Activated T-cell treated with anti-CD3 and anti-CD28 coated beads, Interleukin-2, amount 50 U/mL, for 4 hours (primary cell): ENCODE results near the gene PPP2R5E. TPM values are rescaled to one million over a fixed set of nuclear protein-coding genes. Genes with fewer than 3 reads are reported as not detected.

ENCODE experiments used
- ATAC-seq, 2 donors: fragments of 200-7000 bp; cut with Tn5 transposase; one replicate each; pipeline ENCODE4 v1.10.0; 2021
- DNase-seq: peaks from one replicate; pipeline ENCODE4 v3.0.0-alpha.2; 2020
- H3K27me3 Mint-ChIP-seq: one replicate; pipeline ENCODE4 v1.8.0; 2021; ENCODE audit warnings: low read depth, mixed read lengths
- H3K36me3 Mint-ChIP-seq: one replicate; pipeline ENCODE4 v1.8.0; 2022; ENCODE audit warnings: mixed read lengths; ENCODE audit not compliant: insufficient read depth
- H3K4me1 Mint-ChIP-seq: one replicate; pipeline ENCODE4 v1.8.0; 2021; ENCODE audit warnings: low read depth, mixed read lengths
- H3K4me3 Mint-ChIP-seq: one replicate; pipeline ENCODE4 v1.8.0; 2021; ENCODE audit warnings: mild to moderate bottlenecking, moderate library complexity, mixed read lengths
- H3K9me3 Mint-ChIP-seq: one replicate; pipeline ENCODE4 v1.8.0; 2021; ENCODE audit warnings: mixed read lengths
- total RNA-seq, 3 donors: library from RNA; stranded (reverse); gene quantifications; one replicate each; pipeline ENCODE4 v1.2.1, GENCODE V29; 2021

The PPP2R5E gene
- total RNA-seq, 3 donors from 2014 or later, result 49.3 to 51.1 (median 49.6) TPM

DNA sequence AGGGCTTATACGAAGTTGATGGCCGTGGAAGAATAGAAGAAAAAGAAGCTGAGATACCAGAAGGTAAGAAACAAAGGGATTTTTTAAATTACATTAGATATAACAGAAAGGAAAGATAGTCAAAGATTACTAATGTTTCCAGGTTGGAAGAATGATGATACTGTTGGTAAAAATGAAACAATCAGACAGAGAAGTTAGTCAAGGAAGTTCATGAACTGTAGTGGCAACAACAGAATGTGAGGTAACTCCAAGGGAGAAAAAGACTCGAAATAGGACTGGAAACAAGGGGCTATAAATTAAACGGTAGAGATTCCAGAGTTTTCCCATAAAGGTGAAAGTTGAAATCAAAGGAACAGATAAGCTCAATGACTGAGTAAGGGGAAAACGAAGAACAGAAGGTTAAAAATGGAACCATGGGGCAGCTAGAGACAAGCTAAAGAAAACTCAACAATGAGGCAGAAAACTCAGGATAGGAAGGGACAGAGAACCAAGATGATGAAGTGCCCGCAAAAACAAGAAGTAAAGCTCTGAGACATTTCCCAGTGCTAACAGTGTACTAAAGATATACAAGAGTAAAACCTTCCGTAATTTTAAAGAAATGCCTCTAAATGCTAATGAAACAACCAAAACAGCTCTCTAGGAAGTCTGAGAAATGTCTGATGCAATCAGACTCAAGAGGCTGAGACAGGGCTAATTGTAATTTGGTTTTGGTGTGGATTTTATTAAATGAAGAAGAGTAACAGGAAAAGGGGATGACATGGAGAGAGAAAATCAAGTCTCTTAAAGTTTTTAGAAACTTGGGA, 70.0 kb downstream of the PPP2R5E start:
- no peak overlapping the region for H3K4me3 Mint-ChIP-seq
- H3K27me3 Mint-ChIP-seq, result no peaks in the 10 kb centered on the region
- no peaks in the 10 kb centered on the region for H3K36me3 Mint-ChIP-seq
- no peaks in the 10 kb centered on the region for H3K9me3 Mint-ChIP-seq
- no peak for ATAC-seq
- no peak for DNase-seq
- H3K4me1 Mint-ChIP-seq, result peaks cover 64% of the 10 kb centered on the region

GRCh38 chr14:63470962-63471793, 72.0 kb downstream of the PPP2R5E start:
- Mint-ChIP-seq H3K4me3 (peak overlapping the region; percentile 20), H3K9me3 (no peaks in the 10 kb centered on the region), H3K27me3 (no peaks in the 10 kb centered on the region), H3K36me3 (peaks cover 2% of the 10 kb centered on the region), H3K4me1 (peaks cover 58% of the 10 kb centered on the region)
- DNase-seq (no peak), ATAC-seq (peak; percentile 82 to 90)

DNA sequence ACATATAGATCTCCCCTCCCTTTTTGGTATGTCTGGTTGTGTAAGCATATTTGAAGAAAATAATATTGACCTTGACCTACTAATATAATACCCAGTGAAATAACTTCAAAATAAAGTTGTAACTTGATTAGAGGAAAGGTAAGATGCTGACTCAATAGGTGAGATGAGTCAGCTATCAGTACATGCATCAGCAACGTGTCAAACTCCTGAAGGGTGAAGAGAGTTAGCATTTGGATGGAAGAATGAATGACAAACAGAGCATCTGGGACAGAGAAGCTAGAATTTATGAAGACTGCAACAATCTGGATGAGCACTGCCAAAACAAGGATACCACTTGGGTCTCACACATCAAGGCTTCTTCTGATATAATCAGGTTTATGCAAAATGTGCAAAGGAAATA, 74.9 kb downstream of the PPP2R5E start:
- peaks cover 47% of the 10 kb centered on the region for H3K4me1 Mint-ChIP-seq
- DNase-seq, result no peak
- no peak overlapping the region for H3K4me3 Mint-ChIP-seq
- H3K9me3 Mint-ChIP-seq, result no peaks in the 10 kb centered on the region
- H3K27me3 Mint-ChIP-seq, result no peaks in the 10 kb centered on the region
- peaks cover 7% of the 10 kb centered on the region for H3K36me3 Mint-ChIP-seq
- peak; percentile 62 to 76 for ATAC-seq

- H3K4me1 Mint-ChIP-seq, result peaks cover 47% of the 10 kb centered on the region
- DNase-seq (no peak), ATAC-seq (no peak)
- H3K36me3 Mint-ChIP-seq, result peaks cover 7% of the 10 kb centered on the region
- no peaks in the 10 kb centered on the region for H3K27me3 Mint-ChIP-seq
- H3K9me3 Mint-ChIP-seq, result no peaks in the 10 kb centered on the region
- H3K4me3 Mint-ChIP-seq, result no peak overlapping the region
These were observed 75.6 kb downstream of the PPP2R5E start for GRCh38 chr14:63467440-63468072.

GRCh38 chr14:63465347-63465746, 77.8 kb downstream of the PPP2R5E start:
- Mint-ChIP-seq H3K27me3 (no peaks in the 10 kb centered on the region), H3K9me3 (no peaks in the 10 kb centered on the region), H3K36me3 (peaks cover 13% of the 10 kb centered on the region), H3K4me1 (peaks cover 36% of the 10 kb centered on the region), H3K4me3 (no peak overlapping the region)
- DNase-seq (no peak), ATAC-seq (no peak)

GRCh38 chr14:63460680-63461369, 82.4 kb downstream of the PPP2R5E start:
- Mint-ChIP-seq H3K9me3 (no peaks in the 10 kb centered on the region), H3K36me3 (peaks cover 14% of the 10 kb centered on the region), H3K27me3 (no peaks in the 10 kb centered on the region), H3K4me1 (peaks cover 18% of the 10 kb centered on the region), H3K4me3 (no peak overlapping the region)
- no peak for ATAC-seq
- DNase-seq, result no peak

DNA sequence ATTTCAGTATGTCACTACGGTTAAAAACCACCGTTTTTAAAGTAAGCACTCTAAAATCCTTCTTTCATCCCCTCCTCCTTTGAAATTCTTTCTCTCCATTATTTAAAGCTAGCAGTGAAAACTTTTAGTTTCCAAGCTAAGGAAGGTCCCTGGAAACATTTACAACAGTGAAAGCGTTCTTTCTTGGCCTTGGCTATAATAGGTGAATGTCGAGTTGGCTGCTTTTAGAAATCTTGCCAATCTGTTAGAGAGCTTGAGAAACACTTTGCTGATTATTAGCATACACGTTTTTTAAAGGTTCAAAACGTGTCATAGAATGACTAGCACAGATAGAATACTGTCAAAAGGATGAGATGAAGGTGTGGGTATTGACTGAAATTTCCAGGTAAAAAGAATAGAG, 83.4 kb downstream of the PPP2R5E start:
- peaks cover 24% of the 10 kb centered on the region for H3K4me1 Mint-ChIP-seq
- no peak overlapping the region for H3K4me3 Mint-ChIP-seq
- no peak for DNase-seq
- no peaks in the 10 kb centered on the region for H3K27me3 Mint-ChIP-seq
- ATAC-seq, result no peak
- H3K36me3 Mint-ChIP-seq, result peaks cover 14% of the 10 kb centered on the region
- H3K9me3 Mint-ChIP-seq, result no peaks in the 10 kb centered on the region

- Mint-ChIP-seq H3K9me3 (no peaks in the 10 kb centered on the region), H3K4me3 (no peak overlapping the region), H3K36me3 (peaks cover 19% of the 10 kb centered on the region), H3K4me1 (peaks cover 26% of the 10 kb centered on the region), H3K27me3 (no peaks in the 10 kb centered on the region)
- ATAC-seq (no peak), DNase-seq (no peak)
These were observed 85.7 kb downstream of the PPP2R5E start for GRCh38 chr14:63457498-63457897.

- Mint-ChIP-seq H3K4me1 (peaks cover 23% of the 10 kb centered on the region), H3K4me3 (no peak overlapping the region), H3K27me3 (no peaks in the 10 kb centered on the region), H3K9me3 (no peaks in the 10 kb centered on the region), H3K36me3 (peaks cover 27% of the 10 kb centered on the region)
- no peak for DNase-seq
- ATAC-seq, result no peak
These were observed 88.1 kb downstream of the PPP2R5E start for GRCh38 chr14:63454863-63455622.

DNA sequence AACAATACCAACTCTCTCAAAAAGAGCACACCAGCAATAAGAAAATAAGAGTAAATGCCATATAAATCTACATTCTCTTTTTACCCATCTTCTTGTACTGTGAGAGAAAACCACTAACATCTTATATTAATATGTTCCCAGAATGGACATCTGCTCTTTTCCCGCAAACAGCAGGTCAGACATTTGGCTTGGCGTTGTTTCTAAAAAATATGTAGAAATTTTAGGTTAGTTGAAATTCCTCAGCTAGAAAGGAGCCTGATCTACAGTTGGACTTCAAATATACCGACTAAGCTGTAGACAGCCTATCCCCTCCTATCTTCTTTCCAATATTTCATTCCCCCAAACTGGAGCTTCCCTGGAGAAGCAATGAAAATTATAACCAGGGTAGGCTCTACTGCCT, 88.7 kb downstream of the PPP2R5E start:
- Mint-ChIP-seq H3K4me3 (no peak overlapping the region), H3K27me3 (no peaks in the 10 kb centered on the region), H3K9me3 (no peaks in the 10 kb centered on the region), H3K36me3 (peaks cover 29% of the 10 kb centered on the region), H3K4me1 (peaks cover 21% of the 10 kb centered on the region)
- no peak for ATAC-seq
- no peak for DNase-seq

GRCh38 chr14:63453443-63453936, 89.7 kb downstream of the PPP2R5E start:
- Mint-ChIP-seq H3K36me3 (peaks cover 33% of the 10 kb centered on the region), H3K4me1 (peaks cover 19% of the 10 kb centered on the region), H3K4me3 (no peak overlapping the region), H3K9me3 (no peaks in the 10 kb centered on the region), H3K27me3 (no peaks in the 10 kb centered on the region)
- ATAC-seq (no peak), DNase-seq (no peak)

DNA sequence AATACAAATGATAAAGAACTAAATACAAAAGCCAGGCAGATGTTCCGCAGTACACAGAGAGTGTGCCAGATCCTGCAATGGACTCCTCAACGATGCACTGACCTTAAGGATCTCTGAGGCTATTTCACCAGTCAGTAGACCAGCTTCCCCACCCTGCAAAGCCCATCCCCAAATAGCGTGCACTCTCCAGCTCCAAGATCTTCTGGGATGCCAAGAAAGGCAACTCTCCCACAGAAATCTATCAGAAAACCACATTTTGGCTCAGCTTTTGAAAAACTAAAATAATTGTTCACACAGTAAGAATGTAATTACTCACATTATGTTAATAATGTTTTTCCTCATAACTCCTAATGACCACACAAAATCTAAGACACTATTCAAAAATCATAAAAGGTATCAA, 90.4 kb downstream of the PPP2R5E start:
- Mint-ChIP-seq H3K36me3 (peaks cover 31% of the 10 kb centered on the region), H3K9me3 (no peaks in the 10 kb centered on the region), H3K27me3 (no peaks in the 10 kb centered on the region), H3K4me3 (no peak overlapping the region), H3K4me1 (peaks cover 17% of the 10 kb centered on the region)
- no peak for DNase-seq
- ATAC-seq, result no peak

DNA sequence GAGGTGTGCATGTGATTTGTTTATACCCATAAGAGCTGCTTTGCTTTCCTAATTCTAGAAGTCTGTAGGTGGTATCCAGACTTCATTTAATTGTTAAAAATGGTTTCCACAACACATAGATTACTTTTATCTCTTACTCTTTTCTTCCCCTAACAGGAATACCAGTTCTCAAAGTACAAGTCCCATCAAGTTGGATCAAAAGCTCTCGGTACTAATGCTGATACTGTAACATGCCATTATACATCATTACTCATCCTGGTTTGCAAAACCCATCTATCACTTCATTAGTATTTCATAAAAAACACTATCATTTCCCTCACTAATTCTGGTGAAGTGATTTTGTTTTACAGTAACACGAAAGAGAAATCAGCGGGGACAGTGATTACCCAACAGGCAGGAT, 94.3 kb downstream of the PPP2R5E start:
- Mint-ChIP-seq H3K9me3 (no peaks in the 10 kb centered on the region), H3K27me3 (no peaks in the 10 kb centered on the region), H3K4me1 (peaks cover 10% of the 10 kb centered on the region), H3K4me3 (no peak overlapping the region), H3K36me3 (peaks cover 47% of the 10 kb centered on the region)
- DNase-seq, result no peak
- ATAC-seq, result no peak
